Activated naive CD4-positive, alpha-beta T cell treated with anti-CD3 and anti-CD28 coated beads, Interleukin-2, amount 50 U/mL, for 24 hours (primary cell): ENCODE data around the gene ELK4.

Source experiments
- H3K27ac Mint-ChIP-seq: one replicate; pipeline ENCODE4 v1.8.0; 2021; ENCODE audit warnings: mild to moderate bottlenecking, mixed read lengths
- H3K27me3 Mint-ChIP-seq: one replicate; pipeline ENCODE4 v1.8.0; 2021; ENCODE audit warnings: mixed read lengths
- H3K36me3 Mint-ChIP-seq: one replicate; pipeline ENCODE4 v1.8.0; 2021; ENCODE audit warnings: mixed read lengths
- H3K4me1 Mint-ChIP-seq: one replicate; pipeline ENCODE4 v1.8.0; 2021; ENCODE audit warnings: mixed read lengths
- H3K4me3 Mint-ChIP-seq: one replicate; pipeline ENCODE4 v1.8.0; 2021; ENCODE audit warnings: mild to moderate bottlenecking, mixed read lengths
- H3K9me3 Mint-ChIP-seq: one replicate; pipeline ENCODE4 v1.8.0; 2021; ENCODE audit warnings: mixed read lengths

ELK4 gene

GRCh38 chr1:205596876-205597275 is 34.9 kb downstream of the ELK4 start:
- Mint-ChIP-seq H3K4me1 (peaks cover 54% of the 10 kb centered on the region), H3K36me3 (peaks cover 10% of the 10 kb centered on the region)

GRCh38 chr1:205595861-205596260 is 36.0 kb downstream of the ELK4 start:
- H3K4me3 Mint-ChIP-seq: no peak overlapping the region
- peak overlapping the region; percentile 94 for H3K27ac Mint-ChIP-seq
- H3K27me3 Mint-ChIP-seq: no peaks in the 10 kb centered on the region
- no peaks in the 10 kb centered on the region for H3K9me3 Mint-ChIP-seq
- H3K36me3 Mint-ChIP-seq: peaks cover 10% of the 10 kb centered on the region
- peaks cover 58% of the 10 kb centered on the region for H3K4me1 Mint-ChIP-seq

More at GRCh38 chr1:205596876-205597275, 34.9 kb downstream of the ELK4 start:
- Mint-ChIP-seq H3K27me3 (no peaks in the 10 kb centered on the region), H3K4me3 (no peak overlapping the region), H3K9me3 (no peaks in the 10 kb centered on the region), H3K27ac (peak overlapping the region; percentile 59)

- Mint-ChIP-seq H3K36me3 (peaks cover 10% of the 10 kb centered on the region), H3K4me1 (peaks cover 58% of the 10 kb centered on the region), H3K27me3 (no peaks in the 10 kb centered on the region), H3K4me3 (no peak overlapping the region), H3K27ac (peak overlapping the region; percentile 94), H3K9me3 (no peaks in the 10 kb centered on the region)
Observed at GRCh38 chr1:205595435-205595834, 36.4 kb downstream of the ELK4 start.

GRCh38 chr1:205594846-205595245 is 37.0 kb downstream of the ELK4 start:
- Mint-ChIP-seq H3K36me3 (peaks cover 10% of the 10 kb centered on the region), H3K4me1 (peaks cover 58% of the 10 kb centered on the region), H3K27ac (peak overlapping the region; percentile 94), H3K27me3 (no peaks in the 10 kb centered on the region), H3K4me3 (no peak overlapping the region), H3K9me3 (no peaks in the 10 kb centered on the region)

- Mint-ChIP-seq H3K4me3 (peak overlapping the region; percentile 78), H3K9me3 (no peaks in the 10 kb centered on the region), H3K27ac (peak overlapping the region; percentile 92), H3K4me1 (peaks cover 55% of the 10 kb centered on the region), H3K36me3 (peaks cover 9% of the 10 kb centered on the region), H3K27me3 (no peaks in the 10 kb centered on the region)
Observed at GRCh38 chr1:205593967-205594366, 37.8 kb downstream of the ELK4 start.

GRCh38 chr1:205593532-205593931 is 38.3 kb downstream of the ELK4 start:
- Mint-ChIP-seq H3K27me3 (no peaks in the 10 kb centered on the region), H3K27ac (peak overlapping the region; percentile 92), H3K4me3 (peak overlapping the region; percentile 78), H3K36me3 (peaks cover 8% of the 10 kb centered on the region), H3K9me3 (no peaks in the 10 kb centered on the region), H3K4me1 (peaks cover 55% of the 10 kb centered on the region)

GRCh38 chr1:205592443-205593003 is 39.3 kb downstream of the ELK4 start:
- peak overlapping the region; percentile 87 for H3K27ac Mint-ChIP-seq
- peaks cover 55% of the 10 kb centered on the region for H3K4me1 Mint-ChIP-seq
- H3K4me3 Mint-ChIP-seq: peak overlapping the region; percentile 78
- H3K27me3 Mint-ChIP-seq: no peaks in the 10 kb centered on the region
- H3K9me3 Mint-ChIP-seq: no peaks in the 10 kb centered on the region
- H3K36me3 Mint-ChIP-seq: peaks cover 3% of the 10 kb centered on the region

GRCh38 chr1:205591522-205592351 is 40.1 kb downstream of the ELK4 start:
- Mint-ChIP-seq H3K27ac (peak overlapping the region; percentile 93), H3K4me1 (peaks cover 55% of the 10 kb centered on the region), H3K36me3 (peaks cover 3% of the 10 kb centered on the region), H3K9me3 (no peaks in the 10 kb centered on the region), H3K27me3 (no peaks in the 10 kb centered on the region), H3K4me3 (peak overlapping the region; percentile 88)

- H3K36me3 Mint-ChIP-seq: peaks cover 3% of the 10 kb centered on the region
- H3K27ac Mint-ChIP-seq: peak overlapping the region; percentile 62
- peak overlapping the region; percentile 15 for H3K4me3 Mint-ChIP-seq
- H3K9me3 Mint-ChIP-seq: no peaks in the 10 kb centered on the region
- H3K27me3 Mint-ChIP-seq: no peaks in the 10 kb centered on the region
- peaks cover 52% of the 10 kb centered on the region for H3K4me1 Mint-ChIP-seq
Observed at GRCh38 chr1:205590777-205591513, 40.9 kb downstream of the ELK4 start.

- Mint-ChIP-seq H3K4me3 (peak overlapping the region; percentile 15), H3K27me3 (no peaks in the 10 kb centered on the region), H3K36me3 (no peaks in the 10 kb centered on the region), H3K9me3 (no peaks in the 10 kb centered on the region), H3K4me1 (peaks cover 47% of the 10 kb centered on the region), H3K27ac (peak overlapping the region; percentile 62)
Observed at GRCh38 chr1:205590457-205590768, 41.4 kb downstream of the ELK4 start.

- no peaks in the 10 kb centered on the region for H3K9me3 Mint-ChIP-seq
- peak overlapping the region; percentile 25 for H3K27ac Mint-ChIP-seq
- peaks cover 41% of the 10 kb centered on the region for H3K4me1 Mint-ChIP-seq
- no peaks in the 10 kb centered on the region for H3K36me3 Mint-ChIP-seq
- H3K27me3 Mint-ChIP-seq: no peaks in the 10 kb centered on the region
- H3K4me3 Mint-ChIP-seq: no peak overlapping the region
Observed at GRCh38 chr1:205589618-205590456, 42.0 kb downstream of the ELK4 start.

- no peak overlapping the region for H3K27ac Mint-ChIP-seq
- H3K36me3 Mint-ChIP-seq: no peaks in the 10 kb centered on the region
- peaks cover 34% of the 10 kb centered on the region for H3K4me1 Mint-ChIP-seq
- H3K9me3 Mint-ChIP-seq: no peaks in the 10 kb centered on the region
- no peaks in the 10 kb centered on the region for H3K27me3 Mint-ChIP-seq
- no peak overlapping the region for H3K4me3 Mint-ChIP-seq
Observed at GRCh38 chr1:205589046-205589445, 42.8 kb downstream of the ELK4 start.

GRCh38 chr1:205588636-205589035 is 43.2 kb downstream of the ELK4 start:
- peaks cover 30% of the 10 kb centered on the region for H3K4me1 Mint-ChIP-seq
- H3K4me3 Mint-ChIP-seq: no peak overlapping the region
- H3K36me3 Mint-ChIP-seq: no peaks in the 10 kb centered on the region
- H3K27ac Mint-ChIP-seq: peak overlapping the region; percentile 4
- no peaks in the 10 kb centered on the region for H3K9me3 Mint-ChIP-seq
- H3K27me3 Mint-ChIP-seq: no peaks in the 10 kb centered on the region

- Mint-ChIP-seq H3K36me3 (no peaks in the 10 kb centered on the region), H3K4me1 (peaks cover 23% of the 10 kb centered on the region), H3K27me3 (no peaks in the 10 kb centered on the region), H3K27ac (peak overlapping the region; percentile 41), H3K4me3 (no peak overlapping the region), H3K9me3 (no peaks in the 10 kb centered on the region)
Observed at GRCh38 chr1:205587581-205587980, 44.2 kb downstream of the ELK4 start.
